Stimulated activated CD4-positive, alpha-beta T cell treated with anti-CD3 and anti-CD28 coated beads, Interleukin-2, amount 100 ng/mL, for 24 hours (primary cell): ENCODE data around the gene P3H2.
"Not testable (repeated sequence)": the region's sequence is repeated elsewhere in the genome, so short reads cannot be mapped to it uniquely, and the experiment has no call there.

ENCODE experiments used
- DNase-seq, 2 donors: peaks; one replicate each; pipeline ENCODE4 v3.0.0-alpha.2; 2020

P3H2 gene

GRCh38 chr3:190079173-190079572 lies 41.5 kb downstream of the P3H2 start:
- DNase-seq, result not testable (repeated sequence)

- DNase-seq, result no peak
These were observed 43.2 kb downstream of the P3H2 start for GRCh38 chr3:190077395-190078045.

GRCh38 chr3:190076601-190077394 lies 43.9 kb downstream of the P3H2 start:
- no peak for DNase-seq

GRCh38 chr3:190076136-190076535 lies 44.6 kb downstream of the P3H2 start:
- no peak for DNase-seq

- DNase-seq, result no peak
These were observed 45.9 kb downstream of the P3H2 start for GRCh38 chr3:190074817-190075216.

- DNase-seq, result no peak
These were observed 47.3 kb downstream of the P3H2 start for GRCh38 chr3:190073264-190074008.

- DNase-seq, result no peak
These were observed 47.8 kb downstream of the P3H2 start for GRCh38 chr3:190072856-190073255.

GRCh38 chr3:190071921-190072320 lies 48.8 kb downstream of the P3H2 start:
- not testable (repeated sequence) for DNase-seq

GRCh38 chr3:190070622-190071347 lies 49.9 kb downstream of the P3H2 start:
- DNase-seq, result no peak

GRCh38 chr3:190065204-190065603 lies 55.5 kb downstream of the P3H2 start:
- no peak for DNase-seq

GRCh38 chr3:190064659-190065058 lies 56.0 kb downstream of the P3H2 start:
- no peak for DNase-seq

GRCh38 chr3:190064112-190064511 lies 56.6 kb downstream of the P3H2 start:
- DNase-seq, result no peak

- no peak for DNase-seq
These were observed 57.2 kb downstream of the P3H2 start for GRCh38 chr3:190063490-190063889.

GRCh38 chr3:190060192-190060775 lies 60.4 kb downstream of the P3H2 start:
- DNase-seq, result no peak

GRCh38 chr3:190059242-190059590 lies 61.5 kb downstream of the P3H2 start:
- no peak for DNase-seq

- DNase-seq, result no peak
These were observed 62.0 kb downstream of the P3H2 start for GRCh38 chr3:190058521-190059241.

- DNase-seq, result no peak
These were observed 64.0 kb downstream of the P3H2 start for GRCh38 chr3:190056742-190057141.

- DNase-seq, result no peak
These were observed 64.9 kb downstream of the P3H2 start for GRCh38 chr3:190055773-190056172.

GRCh38 chr3:190053919-190054672 lies 66.6 kb downstream of the P3H2 start:
- no peak for DNase-seq

- no peak for DNase-seq
These were observed 69.1 kb downstream of the P3H2 start for GRCh38 chr3:190051641-190052040.

GRCh38 chr3:190048932-190049441 lies 71.7 kb downstream of the P3H2 start:
- DNase-seq, result no peak
